Activated CD8-positive, alpha-beta memory T cell treated with anti-CD3 and anti-CD28 coated beads for 48 hours (primary cell): ENCODE measurements around the gene GRXCR2.
"Not testable (repeated sequence)": the region's sequence is repeated elsewhere in the genome, so short reads cannot be mapped to it uniquely, and the experiment has no call there.

Source experiments
- DNase-seq, 3 experiments: peaks; one replicate each; pipeline ENCODE4 v3.0.0-alpha.2; 2020; ENCODE audit warnings: low read depth in 2 of 3, low spot score in 2 of 3

The GRXCR2 gene

DNA sequence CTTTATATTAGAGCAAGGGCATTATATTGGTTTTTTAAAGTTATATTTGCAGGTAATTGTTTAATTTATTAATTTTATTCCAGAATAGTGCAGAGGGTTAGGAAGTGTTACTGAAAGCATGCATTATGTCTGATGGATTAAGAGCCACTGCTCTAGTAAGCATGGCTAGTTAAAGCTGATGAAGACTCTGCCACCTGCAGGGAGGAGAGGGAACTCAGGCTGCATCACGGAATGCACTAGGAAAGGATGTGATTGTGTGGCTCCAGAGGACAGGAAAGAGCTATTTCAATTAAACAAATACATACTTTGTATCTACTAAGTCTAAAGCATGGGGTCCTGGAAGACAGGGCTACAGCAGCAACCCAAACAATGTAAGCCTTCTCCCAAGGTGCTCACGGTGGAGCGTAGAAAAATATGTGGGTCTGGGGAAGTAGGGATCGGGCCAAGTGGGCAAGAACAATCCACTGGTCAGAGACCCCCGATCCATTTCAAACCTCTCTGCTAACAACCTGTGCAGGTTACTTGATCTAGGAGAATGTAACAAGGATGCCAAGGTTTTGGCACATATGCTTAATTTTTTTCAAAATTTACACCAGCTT is 15.3 kb upstream of the GRXCR2 start:
- no peak for DNase-seq

DNA sequence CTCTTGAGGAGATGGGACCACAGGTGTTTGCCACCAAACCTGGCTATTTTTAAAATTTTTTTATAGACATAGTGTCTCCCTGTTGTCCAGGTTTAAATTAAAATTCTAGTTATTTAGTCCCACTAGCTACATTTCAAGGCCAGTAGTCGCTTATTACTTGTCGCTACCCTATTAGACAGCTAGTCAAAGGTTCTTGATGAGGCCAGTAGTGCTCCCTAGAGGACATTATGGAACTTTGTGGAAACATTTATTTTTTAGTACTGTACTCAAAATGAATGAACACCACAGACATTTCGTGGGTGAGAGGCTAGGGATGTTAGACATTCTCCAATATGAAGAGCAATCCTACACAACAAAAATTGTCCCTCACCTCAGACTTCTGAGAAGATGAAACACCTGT is 14.4 kb upstream of the GRXCR2 start:
- no peak for DNase-seq

DNA sequence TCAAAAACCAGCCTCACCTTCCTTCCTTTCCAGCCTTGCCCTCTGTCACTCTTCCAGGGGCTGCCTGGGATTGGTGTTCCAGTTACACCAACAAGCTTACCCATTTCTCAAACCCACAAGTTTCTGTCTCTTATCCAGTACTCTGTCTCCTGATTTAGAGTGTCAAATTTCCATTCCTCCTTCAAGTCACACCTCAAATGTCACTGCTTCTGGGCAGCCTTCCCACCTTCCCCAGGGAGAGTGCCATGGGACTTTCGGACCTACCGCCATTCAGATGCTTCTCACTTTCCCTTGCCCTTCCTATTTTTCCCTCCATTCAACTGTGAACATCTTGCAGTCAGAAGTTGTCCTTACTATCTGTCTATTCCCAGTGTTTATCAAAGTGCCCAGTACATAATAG is 2.0 kb upstream of the GRXCR2 start:
- DNase-seq, result no peak

DNA sequence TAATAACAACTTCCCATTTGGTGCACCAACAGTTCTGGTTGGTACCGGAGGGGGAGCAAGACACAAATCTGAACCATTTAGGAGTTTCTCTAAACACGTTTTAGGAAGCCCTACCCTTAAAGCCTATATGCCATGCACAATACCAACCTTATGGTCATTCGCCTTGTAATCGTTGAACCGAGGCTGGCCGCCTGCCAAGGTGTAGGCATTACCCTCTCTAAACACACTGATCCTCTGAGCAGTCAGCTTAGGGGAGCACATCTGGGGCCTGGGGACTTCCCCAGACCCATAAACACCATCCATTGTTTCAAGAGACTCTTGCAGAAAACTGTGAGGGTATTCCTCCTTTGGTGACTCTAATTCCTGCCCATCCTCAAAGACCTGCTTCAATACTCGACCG is 328 bp downstream of the GRXCR2 start:
- DNase-seq, result no peak

DNA sequence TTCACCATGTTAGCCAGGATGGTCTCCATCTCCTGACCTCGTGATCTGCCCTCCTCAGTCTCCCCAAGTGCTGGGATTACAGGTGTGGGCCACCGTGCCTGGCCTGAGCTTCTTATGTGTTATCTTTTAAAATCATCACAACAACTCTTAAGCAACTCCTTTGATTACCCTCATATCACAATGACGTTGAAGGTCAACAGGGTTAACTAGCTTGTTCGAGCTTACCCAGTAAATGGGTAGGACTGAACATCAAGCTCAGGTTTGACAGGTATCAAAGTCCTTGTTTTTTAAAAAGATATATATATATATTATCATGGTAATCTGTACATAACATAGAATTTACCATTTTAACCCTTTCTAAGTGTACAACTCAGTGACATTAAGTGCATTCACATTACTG is 3.1 kb downstream of the GRXCR2 start:
- no peak for DNase-seq

DNA sequence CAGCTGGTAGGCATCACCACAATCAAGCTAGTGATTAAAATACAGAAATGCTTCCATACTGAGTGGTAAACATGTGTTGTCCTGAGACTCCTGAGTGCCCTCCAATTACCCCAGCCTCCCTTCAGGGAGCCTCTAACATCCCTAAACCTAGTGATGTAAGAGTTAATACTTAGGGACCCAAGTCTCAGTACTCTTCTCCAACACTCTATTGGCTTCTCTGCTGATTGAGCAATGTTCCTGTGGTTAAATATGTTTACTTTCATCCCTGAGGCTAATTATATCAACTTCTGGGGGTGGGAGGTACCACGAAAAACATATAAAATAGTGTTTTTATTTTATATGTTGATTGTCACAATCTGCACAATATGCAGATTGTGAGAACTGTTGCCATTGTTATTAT is 5.0 kb downstream of the GRXCR2 start:
- DNase-seq, result no peak

DNA sequence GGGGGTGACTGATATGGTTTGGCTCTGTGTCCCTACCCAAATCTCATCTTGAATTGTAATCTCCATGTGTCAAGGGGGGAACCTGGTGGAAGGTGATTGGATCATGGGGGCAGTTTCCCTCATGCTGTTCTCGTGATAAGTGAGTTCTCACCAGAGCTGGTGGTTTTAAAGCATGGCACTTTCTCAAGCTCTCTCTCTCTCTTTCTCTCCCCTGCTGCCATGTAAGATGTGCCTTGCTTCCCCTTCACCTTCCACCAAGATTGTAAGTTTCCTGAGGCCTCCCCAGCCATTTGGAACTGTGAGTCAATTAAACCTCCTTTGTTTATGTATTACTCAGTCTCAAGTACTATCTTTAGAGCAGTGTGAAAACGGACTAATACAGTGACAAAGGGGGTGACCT is 8.4 kb downstream of the GRXCR2 start:
- not testable (repeated sequence) for DNase-seq

DNA sequence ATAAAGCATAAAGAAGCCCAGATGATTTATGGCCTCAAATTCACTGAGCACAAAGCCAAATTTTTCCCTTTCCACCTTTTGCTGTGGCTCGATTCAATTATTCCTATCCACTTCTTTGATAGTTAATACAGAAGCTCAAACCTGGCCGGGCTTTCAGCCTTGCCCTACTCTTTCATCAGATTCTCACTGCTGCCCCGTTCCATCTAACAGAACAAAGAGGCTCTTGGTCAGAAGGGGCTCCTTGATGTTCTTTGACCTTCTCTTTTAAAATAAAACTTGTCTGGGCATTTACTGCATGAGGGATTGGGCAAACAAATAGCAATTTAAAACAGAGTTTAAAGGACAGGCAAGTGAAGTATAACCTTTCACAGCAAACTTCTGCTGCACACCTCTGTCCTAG is 9.8 kb downstream of the GRXCR2 start:
- no peak for DNase-seq

DNA sequence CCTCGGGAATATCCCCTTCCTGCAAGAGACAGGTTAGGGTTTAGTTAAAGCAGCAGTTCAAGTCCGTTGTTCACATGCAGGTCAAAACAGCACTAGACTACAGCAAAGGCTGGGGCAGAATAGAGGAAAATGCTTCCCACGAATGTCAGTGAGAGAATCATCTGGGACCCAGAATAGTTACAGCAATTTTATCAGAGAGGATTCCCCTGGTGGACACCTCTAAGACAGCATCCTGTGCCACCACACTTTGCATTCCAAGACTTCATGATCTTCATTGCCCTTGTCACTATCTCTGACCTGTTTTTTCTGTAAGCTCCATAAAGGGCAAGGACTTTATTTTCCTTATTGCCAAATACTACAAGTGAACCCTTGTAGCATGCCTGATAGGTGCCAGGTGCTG is 12.9 kb downstream of the GRXCR2 start:
- DNase-seq, result no peak

DNA sequence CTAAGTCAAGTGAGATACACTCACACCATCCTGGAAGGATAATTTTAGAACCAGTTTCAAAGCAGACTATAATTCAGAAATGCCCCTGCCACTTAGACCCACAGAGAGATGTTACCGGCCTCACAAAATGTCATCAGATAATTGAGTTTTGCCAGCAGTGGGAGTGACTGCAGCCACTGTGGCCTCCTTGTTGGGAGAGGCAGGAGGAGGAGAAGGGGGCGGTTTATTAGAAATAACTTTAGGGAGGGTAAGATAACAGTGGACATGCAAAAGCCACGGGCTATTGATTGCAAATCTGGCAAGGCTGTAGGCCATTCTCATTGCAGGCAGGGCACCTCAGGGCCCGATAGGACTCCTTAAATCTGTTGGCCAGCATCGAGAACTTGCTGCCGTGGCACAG is 13.4 kb downstream of the GRXCR2 start:
- DNase-seq, result no peak

DNA sequence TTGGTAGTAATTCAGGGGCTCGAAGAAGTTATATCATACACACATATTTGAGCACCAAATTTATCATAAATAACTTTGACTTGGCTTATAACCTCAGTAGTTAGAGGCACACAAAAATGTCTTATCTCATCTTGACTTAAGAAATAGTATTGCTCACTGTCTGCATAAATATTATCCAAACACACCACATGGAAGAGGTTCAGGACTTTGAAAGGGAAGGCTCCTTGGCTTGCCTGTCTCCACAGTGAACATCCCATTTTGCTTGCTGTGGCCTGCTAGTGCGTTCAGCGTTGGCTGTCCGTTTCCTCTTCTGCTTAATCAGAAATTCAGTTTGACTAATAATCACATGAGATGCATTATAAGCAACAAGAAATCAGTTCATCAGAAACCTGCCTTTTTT is 13.9 kb downstream of the GRXCR2 start:
- no peak for DNase-seq

DNA sequence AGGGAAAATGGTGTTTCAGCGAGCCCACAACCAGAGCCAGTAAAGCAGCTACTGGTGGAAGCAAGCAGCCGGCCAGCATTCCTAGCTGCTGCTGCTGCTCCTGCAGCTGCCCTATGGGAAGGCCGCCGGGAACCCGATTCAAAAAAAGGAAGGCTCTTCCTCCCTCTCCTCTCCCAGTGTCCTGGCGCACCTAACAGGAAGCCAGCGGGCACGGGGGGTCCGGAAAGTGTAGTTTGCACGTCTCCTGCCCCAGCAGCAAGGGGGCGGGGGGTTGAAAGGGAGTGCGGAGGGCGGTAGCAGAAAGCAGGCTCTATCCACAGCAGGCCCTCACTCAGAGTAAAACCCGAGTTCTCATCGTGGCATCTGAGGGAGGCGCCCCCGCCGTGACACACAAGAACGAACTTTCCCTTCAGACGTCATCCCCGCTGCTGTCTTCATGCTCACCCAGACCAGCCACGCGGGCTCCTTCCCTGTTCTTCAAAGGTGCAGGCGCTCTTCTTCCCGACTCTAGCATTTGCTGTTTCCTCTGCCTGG is 16.5 kb downstream of the GRXCR2 start:
- no peak for DNase-seq

DNA sequence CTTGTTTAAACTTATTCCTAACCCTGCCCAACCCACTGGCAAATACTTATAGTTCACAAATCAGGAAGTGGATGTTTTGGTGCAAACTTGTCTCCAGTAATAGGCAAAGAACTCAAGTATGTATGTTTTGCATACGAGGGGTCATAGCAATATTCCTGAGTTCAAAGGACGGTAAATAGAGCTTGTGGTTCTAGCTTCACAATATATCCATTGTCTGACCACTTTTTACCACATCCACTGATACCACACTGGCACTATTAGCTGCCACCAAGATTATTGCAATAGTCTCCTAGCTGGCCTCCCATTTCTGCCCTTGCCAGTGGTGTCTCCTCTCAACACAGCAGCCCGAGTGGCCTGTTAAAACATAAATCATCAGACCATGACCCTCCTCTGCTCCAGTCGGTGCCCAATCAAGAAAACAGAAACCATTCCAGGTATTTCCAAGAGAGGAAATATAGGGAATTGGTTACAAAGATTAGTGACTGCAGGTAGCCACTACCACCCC is 17.0 kb downstream of the GRXCR2 start:
- DNase-seq, result no peak

DNA sequence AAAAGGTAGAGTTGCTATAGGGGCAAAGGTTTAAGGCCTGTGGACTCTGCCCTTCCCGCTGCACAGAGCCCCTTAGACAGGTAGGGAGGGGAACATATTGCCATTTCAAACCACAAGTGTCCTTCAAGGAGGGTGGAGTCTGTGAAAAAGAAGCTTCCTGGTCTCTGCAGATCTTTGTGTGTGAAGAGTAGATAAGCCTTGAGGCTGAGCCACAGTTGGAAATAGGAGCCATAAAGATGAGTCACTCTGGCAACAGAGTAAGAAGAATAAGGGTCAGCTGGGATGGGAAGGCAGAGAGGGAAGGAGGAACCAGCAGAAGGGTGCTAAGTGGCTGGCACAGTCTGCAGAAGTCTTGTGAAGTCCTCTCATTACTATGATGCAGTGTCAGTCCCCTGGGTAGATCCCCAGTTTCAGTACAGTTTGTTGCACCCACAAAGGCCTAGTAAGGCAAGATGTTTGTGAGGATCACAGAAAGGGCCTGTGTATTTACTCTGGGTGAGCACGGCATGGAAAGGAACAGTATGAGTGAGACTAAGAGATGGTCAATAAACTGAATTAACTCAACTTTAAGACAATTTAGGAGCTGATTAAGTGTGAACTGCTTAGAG is 18.1 kb downstream of the GRXCR2 start:
- DNase-seq, result no peak

DNA sequence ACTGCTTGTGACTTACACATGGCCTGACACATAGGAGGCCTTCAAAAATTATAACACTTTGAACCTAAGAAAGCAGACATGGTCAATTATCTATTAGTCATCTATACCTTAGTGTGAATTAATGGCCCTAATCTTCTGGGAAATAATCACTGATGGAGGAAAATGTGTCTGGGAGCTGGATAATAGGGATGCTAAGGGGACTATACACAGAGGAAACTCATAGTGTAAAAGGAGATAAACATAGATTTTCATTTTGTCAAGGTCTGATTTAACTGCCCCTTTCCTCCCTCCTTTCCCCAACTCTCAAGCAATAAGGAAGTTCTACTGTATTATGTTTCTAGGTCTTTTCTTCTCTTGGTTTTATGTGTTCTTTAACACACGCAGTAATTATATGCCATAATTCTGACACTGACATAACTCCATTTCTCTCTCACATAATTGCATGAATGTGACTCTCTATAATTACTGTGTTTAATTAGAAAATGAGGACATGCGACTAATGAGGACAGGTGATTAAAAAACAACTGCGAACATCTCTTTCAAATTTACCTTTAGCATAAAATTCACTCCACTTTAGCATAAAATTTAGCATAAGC is 18.9 kb downstream of the GRXCR2 start:
- no peak for DNase-seq

DNA sequence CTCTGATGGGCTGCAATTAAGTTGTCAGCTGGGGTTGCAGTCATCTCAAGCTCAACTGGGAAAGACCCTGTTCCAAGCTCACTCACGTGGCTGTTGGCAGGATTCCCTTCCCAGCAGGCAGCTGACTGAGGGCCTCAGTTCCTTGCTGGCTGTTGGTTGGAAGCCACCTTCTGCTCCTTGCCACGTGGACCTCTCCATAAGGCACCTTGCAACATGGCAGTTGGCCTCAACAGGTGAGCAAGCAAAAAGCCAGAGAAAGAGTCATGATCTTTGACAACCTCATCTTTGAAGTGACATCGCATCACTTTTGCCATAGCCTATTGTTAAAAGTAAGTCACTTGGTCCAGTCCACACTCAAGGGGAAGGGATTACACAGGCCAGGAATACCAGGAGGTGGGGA is 19.8 kb downstream of the GRXCR2 start:
- DNase-seq, result no peak

DNA sequence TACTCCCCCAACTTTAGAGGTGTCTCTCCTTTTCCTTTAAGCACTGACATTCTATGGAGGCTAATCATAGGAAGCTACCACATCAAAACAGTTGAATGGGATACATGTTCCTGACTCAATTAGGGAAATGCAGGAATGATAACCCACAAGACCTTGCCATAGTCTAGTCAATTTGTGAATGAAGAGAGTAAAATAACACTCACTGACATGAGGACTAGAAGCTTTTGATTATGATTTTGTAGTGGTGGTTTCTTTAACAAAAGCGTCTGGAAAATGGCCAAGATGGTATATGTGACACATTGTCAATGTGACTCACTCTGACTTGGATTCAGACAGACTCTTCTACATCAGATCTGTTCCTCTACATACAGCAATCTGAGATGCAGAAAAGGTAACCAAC is 24.0 kb downstream of the GRXCR2 start:
- no peak for DNase-seq

DNA sequence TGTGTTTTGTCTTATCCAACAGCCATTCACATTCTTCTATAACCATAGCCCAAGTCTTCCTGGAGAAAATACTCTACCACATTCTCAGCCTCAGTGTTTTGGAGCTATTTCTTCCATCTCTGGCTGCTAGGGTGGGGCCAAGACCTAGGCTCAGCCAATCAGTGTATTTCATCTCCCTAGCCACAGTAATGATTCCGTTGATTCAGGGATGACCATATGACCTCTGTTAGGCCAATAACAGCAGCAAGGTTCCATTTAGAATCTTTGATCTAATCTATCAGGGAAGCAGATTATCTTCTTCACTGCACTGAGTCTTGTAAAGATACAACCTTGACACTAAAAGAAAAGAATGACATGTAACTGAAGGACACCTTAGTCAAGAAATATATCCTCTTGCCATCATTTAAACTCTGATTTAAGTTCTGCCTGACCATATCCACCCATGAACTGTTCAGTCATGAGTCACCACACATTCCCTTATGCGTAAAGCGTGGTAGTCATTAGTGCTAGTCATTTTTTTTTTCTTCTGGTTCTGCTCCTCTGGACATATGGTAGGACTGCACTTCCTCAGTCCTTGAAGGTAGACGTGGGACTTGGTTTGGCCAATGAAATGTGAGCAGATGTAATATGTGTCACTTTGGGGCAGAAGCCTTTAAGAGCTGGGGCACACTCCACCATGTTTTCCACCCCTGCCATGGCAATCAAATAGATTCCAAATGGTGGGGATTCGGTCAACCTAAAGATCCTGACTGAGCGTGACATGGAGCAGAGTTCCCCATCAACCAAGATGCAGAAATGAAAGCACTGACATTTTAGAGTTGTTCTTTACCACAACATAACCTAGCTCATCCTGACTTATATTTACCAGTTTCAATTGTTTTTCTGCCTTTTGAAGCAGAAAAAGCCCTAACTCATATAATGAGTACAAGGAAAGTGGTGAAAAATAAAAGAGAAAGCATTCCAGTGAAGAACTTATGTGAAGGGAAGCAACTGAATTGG is 25.0 kb downstream of the GRXCR2 start:
- no peak for DNase-seq

DNA sequence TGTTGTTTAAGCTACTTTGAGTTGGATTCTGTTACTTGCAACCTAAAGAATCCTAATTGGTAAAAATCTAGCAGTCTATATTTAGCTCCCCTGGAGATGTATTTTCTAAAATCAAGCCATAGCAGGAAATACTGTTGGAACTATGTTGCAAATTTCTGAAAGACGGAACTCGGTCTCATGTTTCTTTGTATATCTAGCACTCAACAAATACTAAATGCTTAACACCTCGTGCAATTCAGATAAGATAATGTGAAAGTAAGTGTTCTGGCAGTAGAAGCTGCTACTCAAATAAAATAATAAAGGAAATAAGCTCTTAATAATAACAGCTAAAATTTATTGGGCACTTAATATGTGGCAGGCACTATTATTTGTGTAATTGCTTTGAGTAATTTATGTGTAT is 26.7 kb downstream of the GRXCR2 start:
- no peak for DNase-seq

DNA sequence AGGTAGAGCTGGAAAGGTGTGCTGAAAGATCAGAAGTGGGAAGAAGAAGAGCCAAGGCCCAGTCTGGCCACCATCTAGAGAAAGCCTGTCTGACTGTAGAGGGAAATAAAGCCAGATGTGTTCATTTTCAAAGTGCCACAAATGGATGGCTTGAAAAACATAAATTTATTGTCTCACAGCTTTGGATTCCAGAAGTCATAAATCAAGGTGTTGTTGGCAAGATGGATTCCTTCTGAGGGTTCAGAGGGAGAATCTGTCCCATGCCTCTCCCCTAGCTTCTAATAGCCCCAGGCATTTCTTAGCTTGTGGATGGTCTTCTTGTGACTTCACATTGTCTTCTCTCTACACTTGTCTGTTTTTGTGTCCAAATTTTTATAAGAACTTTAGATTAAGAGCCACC is 31.5 kb downstream of the GRXCR2 start:
- DNase-seq, result no peak

DNA sequence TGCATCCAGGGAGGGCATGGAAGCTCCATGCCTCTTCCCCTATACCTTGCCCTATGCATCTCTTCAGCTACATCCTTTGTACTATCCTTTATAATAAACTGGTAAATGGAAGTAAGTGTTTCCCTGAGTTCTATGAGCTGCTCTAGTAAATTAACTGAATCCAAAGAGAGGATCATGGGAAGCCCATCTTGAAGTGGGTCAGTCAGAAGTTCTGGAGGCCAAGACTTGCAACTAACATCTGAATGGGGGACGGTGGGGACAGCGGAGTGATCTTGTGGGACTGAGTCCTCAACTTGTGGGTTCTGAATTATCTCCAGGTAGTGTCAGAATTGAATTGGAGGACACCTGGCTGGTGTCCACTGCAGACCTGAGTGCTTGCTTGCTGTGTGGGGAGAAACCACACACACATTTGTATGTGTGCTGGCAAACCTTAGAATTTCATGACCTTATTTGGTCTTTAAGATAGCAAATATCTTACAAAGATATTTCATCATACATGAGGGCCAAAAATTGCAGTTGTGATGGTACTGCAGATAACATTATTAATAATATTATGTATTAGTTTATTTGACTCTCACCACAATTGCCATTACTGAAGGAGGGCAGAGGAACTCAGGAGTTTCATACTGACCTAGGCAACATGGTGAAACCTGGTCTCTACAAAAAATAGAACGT is 32.2 kb downstream of the GRXCR2 start:
- DNase-seq, result no peak
